T-helper 1 cell (primary cell): ENCODE data around the gene SRMS.
A peak's percentile ranks its signal among the peaks of the same experiment; 100 is the strongest.

Experiments used
- DNase-seq, 5 donors: peaks; one replicate each; pipeline ENCODE4 v3.0.0-alpha.2; 2012 to 2020

SRMS gene

GRCh38 chr20:63565021-63565698 is 17.6 kb upstream of the SRMS start:
- DNase-seq = no peak

GRCh38 chr20:63564036-63564810 is 16.7 kb upstream of the SRMS start:
- no peak for DNase-seq

GRCh38 chr20:63563225-63563935 is 15.8 kb upstream of the SRMS start:
- DNase-seq = no peak

GRCh38 chr20:63562461-63563224 is 15.1 kb upstream of the SRMS start:
- no peak for DNase-seq

- no peak for DNase-seq
These were observed 14.3 kb upstream of the SRMS start for GRCh38 chr20:63561624-63562396.

- no peak for DNase-seq
These were observed 13.5 kb upstream of the SRMS start for GRCh38 chr20:63560856-63561609.

- no peak for DNase-seq
These were observed 12.8 kb upstream of the SRMS start for GRCh38 chr20:63560333-63560805.

GRCh38 chr20:63559485-63560332 is 12.2 kb upstream of the SRMS start:
- DNase-seq = peak in 1 of 5 donors; percentile 55

GRCh38 chr20:63558804-63559484 is 11.4 kb upstream of the SRMS start:
- DNase-seq = no peak

- no peak for DNase-seq
These were observed 9.9 kb upstream of the SRMS start for GRCh38 chr20:63557481-63557891.

GRCh38 chr20:63556873-63557478 is 9.4 kb upstream of the SRMS start:
- no peak for DNase-seq

GRCh38 chr20:63555661-63556381 is 8.3 kb upstream of the SRMS start:
- DNase-seq = no peak

- no peak for DNase-seq
These were observed 7.1 kb upstream of the SRMS start for GRCh38 chr20:63554361-63555278.

GRCh38 chr20:63553933-63554290 is 6.4 kb upstream of the SRMS start, which contains the start of gene FNDC11:
Gene FNDC11, plus strand, starts transcription at chr20:63554159. Its CDS starts 1,505 bp downstream, at chr20:63555664.
- peak in 3 of 5 donors; percentile 34 to 54 (median 37) for DNase-seq

GRCh38 chr20:63553251-63553932 is 5.8 kb upstream of the SRMS start:
- DNase-seq = peak; percentile 77 to 94 (median 93)

- peak in 4 of 5 donors; percentile 36 to 74 (median 42) for DNase-seq
These were observed 5.1 kb upstream of the SRMS start for GRCh38 chr20:63552481-63553249.
